ENCODE data around the gene NBAS. TPM values are rescaled to one million over a fixed set of nuclear protein-coding genes. Genes with fewer than 3 reads are reported as not detected.

NBAS gene
- total and polyA plus RNA-seq, 9 of the 15 experiments (the other 6 are each of a cell fraction or from before 2014, with no cell fraction given), result 15.3 to 94.4 (median 69.9) TPM

DNA sequence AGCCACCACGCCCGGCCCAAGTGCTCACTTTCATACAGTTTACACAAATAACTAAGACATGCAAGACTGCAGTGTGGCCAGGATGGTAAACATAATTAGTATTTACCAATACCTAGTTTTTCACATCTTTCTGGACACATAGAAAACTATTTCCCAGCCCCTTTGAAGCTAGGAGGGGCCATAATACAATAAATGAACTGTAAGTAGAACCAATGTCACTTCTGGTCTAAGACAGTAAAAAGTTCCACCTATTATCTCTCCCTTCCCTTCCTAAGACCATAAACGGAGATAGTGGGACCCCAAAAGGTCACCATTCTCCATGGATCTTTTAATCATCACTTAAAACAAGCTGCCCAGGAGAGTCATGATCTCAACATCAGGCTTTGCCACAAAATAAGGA lies 51.0 kb downstream of the NBAS start:
- BruUV-seq (replicated peaks), result no TSS peak

More for the DNA sequence above, 51.0 kb downstream of the NBAS start:
- in situ Hi-C loops (cut with MboI) (no loop called here), intact Hi-C loops (cut with micrococcal nuclease) (no loop called here)
- H3K9me3 ChIP-seq (replicated peaks; ENCODE audit: control insufficient read depth, insufficient read depth, low read depth, low read length), result no peaks in the 10 kb centered on the region
- DNase-seq (ENCODE audit: extremely low read depth in 1 of 4, low spot score in 3 of 4) (no peak), ATAC-seq (no peak), FAIRE-seq (no peak)
- H3K4me1 ChIP-seq (replicated peaks in 1 of 2; ENCODE audit: control insufficient read depth in 2 of 2, insufficient read depth in 2 of 2, low read length in 2 of 2), result no peaks in the 10 kb centered on the region
- no peak overlapping the region for H2AFZ ChIP-seq (ENCODE audit: low read depth, low read length)
- POLR2A ChIA-PET, result no interaction called here
- no peaks in the 10 kb centered on the region for H3K27me3 ChIP-seq (ENCODE audit: control insufficient read depth in 2 of 2, insufficient read depth in 2 of 2, low read length in 2 of 2)
- H3K9me1 ChIP-seq (ENCODE audit: control insufficient read depth, insufficient read depth, low read length), result no peaks in the 10 kb centered on the region
- CTCF ChIA-PET (ENCODE audit: low intra/inter-chr PET ratio), result no interaction called here
- peaks cover 94% of the 10 kb centered on the region for H3K36me3 ChIP-seq (ENCODE audit: control insufficient read depth, insufficient read depth, low read length)
- H3K4me3 ChIP-seq, result no peak overlapping the region
- H4K20me1 ChIP-seq (replicated peaks; ENCODE audit: control insufficient read depth, insufficient read depth, low read length), result no peaks in the 10 kb centered on the region
- H3K27ac ChIP-seq (ENCODE audit: extremely low read depth, low read depth, low read length), result no peak overlapping the region
- 80% methylated on average over 3 of the region's 3 CpGs for WGBS (ENCODE audit: insufficient coverage, low coverage, missing lambda C conversion rate)
- H3K9ac ChIP-seq (ENCODE audit: insufficient read depth in 1 of 2, low read depth in 2 of 2, low read length in 2 of 2), result no peak overlapping the region
- no peak for TF ChIP-seq DACH1 (IDR thresholded peaks at IDR 0.05; ENCODE audit: partially characterized antibody)
- no peak for TF ChIP-seq MYC (IDR thresholded peaks at IDR 0.05; ENCODE audit: low read depth, low read length)
- TF ChIP-seq MYC (CRISPR knock-in tag; IDR thresholded peaks at IDR 0.05; ENCODE audit: borderline replicate concordance, low read depth), result no peak
- TF ChIP-seq XRCC3 (IDR thresholded peaks at IDR 0.05), result no peak
- no peak for TF ChIP-seq TCF7 (IDR thresholded peaks at IDR 0.05; ENCODE audit: borderline replicate concordance)
- TF ChIP-seq PCBP1 (IDR thresholded peaks at IDR 0.05; ENCODE audit: low read depth, low read length, poor library complexity, severe bottlenecking), result no peak
- no peak for TF ChIP-seq ZC3H11A (IDR thresholded peaks at IDR 0.05; ENCODE audit: low read depth, low read length)
- TF ChIP-seq, protein P1, sequence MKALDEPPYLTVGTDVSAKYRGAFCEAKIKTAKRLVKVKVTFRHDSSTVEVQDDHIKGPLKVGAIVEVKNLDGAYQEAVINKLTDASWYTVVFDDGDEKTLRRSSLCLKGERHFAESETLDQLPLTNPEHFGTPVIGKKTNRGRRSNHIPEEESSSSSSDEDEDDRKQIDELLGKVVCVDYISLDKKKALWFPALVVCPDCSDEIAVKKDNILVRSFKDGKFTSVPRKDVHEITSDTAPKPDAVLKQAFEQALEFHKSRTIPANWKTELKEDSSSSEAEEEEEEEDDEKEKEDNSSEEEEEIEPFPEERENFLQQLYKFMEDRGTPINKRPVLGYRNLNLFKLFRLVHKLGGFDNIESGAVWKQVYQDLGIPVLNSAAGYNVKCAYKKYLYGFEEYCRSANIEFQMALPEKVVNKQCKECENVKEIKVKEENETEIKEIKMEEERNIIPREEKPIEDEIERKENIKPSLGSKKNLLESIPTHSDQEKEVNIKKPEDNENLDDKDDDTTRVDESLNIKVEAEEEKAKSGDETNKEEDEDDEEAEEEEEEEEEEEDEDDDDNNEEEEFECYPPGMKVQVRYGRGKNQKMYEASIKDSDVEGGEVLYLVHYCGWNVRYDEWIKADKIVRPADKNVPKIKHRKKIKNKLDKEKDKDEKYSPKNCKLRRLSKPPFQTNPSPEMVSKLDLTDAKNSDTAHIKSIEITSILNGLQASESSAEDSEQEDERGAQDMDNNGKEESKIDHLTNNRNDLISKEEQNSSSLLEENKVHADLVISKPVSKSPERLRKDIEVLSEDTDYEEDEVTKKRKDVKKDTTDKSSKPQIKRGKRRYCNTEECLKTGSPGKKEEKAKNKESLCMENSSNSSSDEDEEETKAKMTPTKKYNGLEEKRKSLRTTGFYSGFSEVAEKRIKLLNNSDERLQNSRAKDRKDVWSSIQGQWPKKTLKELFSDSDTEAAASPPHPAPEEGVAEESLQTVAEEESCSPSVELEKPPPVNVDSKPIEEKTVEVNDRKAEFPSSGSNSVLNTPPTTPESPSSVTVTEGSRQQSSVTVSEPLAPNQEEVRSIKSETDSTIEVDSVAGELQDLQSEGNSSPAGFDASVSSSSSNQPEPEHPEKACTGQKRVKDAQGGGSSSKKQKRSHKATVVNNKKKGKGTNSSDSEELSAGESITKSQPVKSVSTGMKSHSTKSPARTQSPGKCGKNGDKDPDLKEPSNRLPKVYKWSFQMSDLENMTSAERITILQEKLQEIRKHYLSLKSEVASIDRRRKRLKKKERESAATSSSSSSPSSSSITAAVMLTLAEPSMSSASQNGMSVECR (CRISPR knock-in tag; IDR thresholded peaks at IDR 0.05), result no peak
- TF ChIP-seq MIER1 (IDR thresholded peaks at IDR 0.05; ENCODE audit: low read depth), result no peak
- TF ChIP-seq NCOA4 (IDR thresholded peaks at IDR 0.05; ENCODE audit: partially characterized antibody), result no peak
- no peak for TF ChIP-seq SREBF1 (IDR thresholded peaks at IDR 0.05; ENCODE audit: borderline replicate concordance, low read depth, low read length)
- no peak for TF ChIP-seq POLR2B (IDR thresholded peaks at IDR 0.05; ENCODE audit: low read depth, partially characterized antibody)
- no peak for TF ChIP-seq FUS (optimal IDR thresholded peaks at IDR 0.05; ENCODE audit: low read depth, low read length)
- no peak for TF ChIP-seq TRIM28 (IDR thresholded peaks at IDR 0.05)
- TF ChIP-seq, protein P2, sequence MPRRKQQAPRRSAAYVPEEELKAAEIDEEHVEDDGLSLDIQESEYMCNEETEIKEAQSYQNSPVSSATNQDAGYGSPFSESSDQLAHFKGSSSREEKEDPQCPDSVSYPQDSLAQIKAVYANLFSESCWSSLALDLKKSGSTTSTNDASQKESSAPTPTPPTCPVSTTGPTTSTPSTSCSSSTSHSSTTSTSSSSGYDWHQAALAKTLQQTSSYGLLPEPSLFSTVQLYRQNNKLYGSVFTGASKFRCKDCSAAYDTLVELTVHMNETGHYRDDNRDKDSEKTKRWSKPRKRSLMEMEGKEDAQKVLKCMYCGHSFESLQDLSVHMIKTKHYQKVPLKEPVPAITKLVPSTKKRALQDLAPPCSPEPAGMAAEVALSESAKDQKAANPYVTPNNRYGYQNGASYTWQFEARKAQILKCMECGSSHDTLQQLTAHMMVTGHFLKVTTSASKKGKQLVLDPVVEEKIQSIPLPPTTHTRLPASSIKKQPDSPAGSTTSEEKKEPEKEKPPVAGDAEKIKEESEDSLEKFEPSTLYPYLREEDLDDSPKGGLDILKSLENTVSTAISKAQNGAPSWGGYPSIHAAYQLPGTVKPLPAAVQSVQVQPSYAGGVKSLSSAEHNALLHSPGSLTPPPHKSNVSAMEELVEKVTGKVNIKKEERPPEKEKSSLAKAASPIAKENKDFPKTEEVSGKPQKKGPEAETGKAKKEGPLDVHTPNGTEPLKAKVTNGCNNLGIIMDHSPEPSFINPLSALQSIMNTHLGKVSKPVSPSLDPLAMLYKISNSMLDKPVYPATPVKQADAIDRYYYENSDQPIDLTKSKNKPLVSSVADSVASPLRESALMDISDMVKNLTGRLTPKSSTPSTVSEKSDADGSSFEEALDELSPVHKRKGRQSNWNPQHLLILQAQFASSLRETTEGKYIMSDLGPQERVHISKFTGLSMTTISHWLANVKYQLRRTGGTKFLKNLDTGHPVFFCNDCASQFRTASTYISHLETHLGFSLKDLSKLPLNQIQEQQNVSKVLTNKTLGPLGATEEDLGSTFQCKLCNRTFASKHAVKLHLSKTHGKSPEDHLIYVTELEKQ (CRISPR knock-in tag; IDR thresholded peaks at IDR 0.05), result no peak
- TF ChIP-seq GATAD2B (IDR thresholded peaks at IDR 0.05; ENCODE audit: borderline replicate concordance), result no peak
- TF ChIP-seq DNMT1 (IDR thresholded peaks at IDR 0.05), result no peak
- TF ChIP-seq WHSC1 (IDR thresholded peaks at IDR 0.05; ENCODE audit: low read length), result no peak
- H3K4me2 ChIP-seq (ENCODE audit: insufficient read depth, low read length), result no peak overlapping the region
- H3K79me2 ChIP-seq (ENCODE audit: control insufficient read depth, insufficient read depth, low read length), result peaks cover 26% of the 10 kb centered on the region

Measured in K562 (cell line).